ENCODE data around the gene STMN3. TPM values are rescaled to one million over a fixed set of nuclear protein-coding genes. Genes with fewer than 3 reads are reported as not detected.

Gene STMN3
- total RNA-seq, 4 donors from 2014 or later = 14.2 to 20.7 (median 17.0) TPM

Other genes with a start within 250 kb of the STMN3 start
- under 1 TPM in 1 of 4 donors, not detected in 3; 0.76 TPM for gene KCNQ2, start 180.8 kb downstream of the STMN3 start, total RNA-seq
- 10 to 100 TPM in 3 of 4 donors, 1 to 10 TPM in 1; 4.8 to 13.4 (median 12.0) TPM for gene EEF1A2, start 154.3 kb downstream of the STMN3 start, total RNA-seq
- gene PPDPF, start 132.7 kb downstream of the STMN3 start, total RNA-seq = 100 to 1,000 TPM; 151 to 352 (median 299) TPM
- 10 to 100 TPM; 58.0 to 70.6 (median 65.6) TPM for gene PTK6, start 116.0 kb downstream of the STMN3 start, total RNA-seq
- gene SRMS, start 105.7 kb downstream of the STMN3 start, total RNA-seq = 1 to 10 TPM in 1 of 4 donors, not detected in 3; 1.3 TPM
- under 1 TPM in 2 of 4 donors, not detected in 2; 0.25 to 0.36 TPM for gene FNDC11, start 99.3 kb downstream of the STMN3 start, total RNA-seq
- gene HELZ2, start 79.2 kb downstream of the STMN3 start, total RNA-seq = 10 to 100 TPM; 22.8 to 36.6 (median 31.8) TPM
- 10 to 100 TPM; 15.5 to 18.5 (median 16.4) TPM for gene GMEB2, start 26.3 kb downstream of the STMN3 start, total RNA-seq
- gene RTEL1, start 4.9 kb upstream of the STMN3 start, total RNA-seq = 10 to 100 TPM in 2 of 4 donors, 1 to 10 TPM in 2; 6.9 to 26.6 (median 13.9) TPM
- 10 to 100 TPM in 2 of 4 donors, 1 to 10 TPM in 2; 2.1 to 16.1 (median 11.1) TPM for gene TNFRSF6B, start 43.2 kb upstream of the STMN3 start, total RNA-seq
- gene ARFRP1, start 54.6 kb upstream of the STMN3 start, total RNA-seq = 10 to 100 TPM; 22.1 to 31.9 (median 27.6) TPM
- 10 to 100 TPM; 21.7 to 25.8 (median 23.3) TPM for gene ZGPAT, start 54.6 kb upstream of the STMN3 start, total RNA-seq
- gene LIME1, start 83.2 kb upstream of the STMN3 start, total RNA-seq = 10 to 100 TPM; 12.2 to 36.5 (median 16.9) TPM
- gene SLC2A4RG, start 86.4 kb upstream of the STMN3 start, total RNA-seq = 100 to 1,000 TPM in 3 of 4 donors, 10 to 100 TPM in 1; 96.9 to 118 (median 107) TPM
- gene ZBTB46, start 177.8 kb upstream of the STMN3 start, total RNA-seq = 1 to 10 TPM; 3.4 to 5.1 (median 4.4) TPM
- not detected for gene ABHD16B, start 208.1 kb upstream of the STMN3 start, total RNA-seq
- gene TPD52L2, start 211.8 kb upstream of the STMN3 start, total RNA-seq = 10 to 100 TPM; 66.5 to 87.4 (median 74.1) TPM
- gene DNAJC5, start 241.7 kb upstream of the STMN3 start, total RNA-seq = 10 to 100 TPM; 36.4 to 62.0 (median 53.7) TPM